Sigmoid colon (tissue), 7 donors: ENCODE data around the gene TRAPPC3L. TPM values are rescaled to one million over a fixed set of nuclear protein-coding genes. Genes with fewer than 3 reads are reported as not detected.

Experiments
- DNase-seq: peaks from one replicate; pipeline ENCODE4 v3.0.0-alpha.2; 2019
- H3K27ac ChIP-seq, 4 donors: fragments of 200-600 bp; sonication (generic); one replicate each; pipeline ENCODE4 v1.5.1; 2016 to 2019; ENCODE audit warnings: mild to moderate bottlenecking in 1 of 4
- H3K27me3 ChIP-seq, 3 donors: fragments of 200-600 bp; sonication (generic); one replicate each; pipeline ENCODE4 v1.5.1; 2019; ENCODE audit warnings: mild to moderate bottlenecking in 1 of 3
- H3K36me3 ChIP-seq, 4 donors: fragments of 200-600 bp; sonication (generic); one replicate each; pipeline ENCODE4 v1.5.1; 2016 to 2019
- H3K4me1 ChIP-seq, 4 donors: fragments of 200-600 bp; sonication (generic); one replicate each; pipeline ENCODE4 v1.5.1; 2017 to 2019
- H3K4me3 ChIP-seq, 4 donors: fragments of 200-600 bp; sonication (generic); one replicate each; pipeline ENCODE4 v1.5.1; 2017 to 2019; ENCODE audit warnings: mild to moderate bottlenecking in 2 of 4, moderate library complexity in 1 of 4
- H3K9me3 ChIP-seq, 4 donors: fragments of 200-600 bp in 3 of 4; sonication (generic) in 3 of 4; one replicate each; pipeline versions ENCODE4 v1.5.1 to v1.6.1; 2013 to 2019
- EP300 ChIP-seq, 4 donors: sonication (generic); formaldehyde crosslinking; IDR thresholded peaks; one replicate each; pipeline ENCODE4 v1.6.1; 2017; ENCODE audit warnings: antibody characterized with exemption in 4 of 4
- POLR2A ChIP-seq, 2 donors: fragments of 450-650 bp; IDR thresholded peaks; one replicate each; pipeline ENCODE4 v1.6.1; 2016; ENCODE audit warnings: antibody characterized with exemption in 2 of 2, mild to moderate bottlenecking in 2 of 2, moderate library complexity in 2 of 2
- POLR2AphosphoS5 ChIP-seq, 4 donors: sonication (generic); formaldehyde crosslinking; IDR thresholded peaks; one replicate each; pipeline ENCODE4 v1.6.1; 2017; ENCODE audit warnings: antibody characterized with exemption in 4 of 4
- WGBS, 2 donors: extraction: QIAGEN DNeasy Blood & Tissue Kit; methylation state at CpG; one replicate each; pipeline ENCODE4 v1.1.7; 2013; 5-methylcytosine and 5-hydroxymethylcytosine counted together
- intact Hi-C: fragments of 100-400 bp; cut with DNase I; formaldehyde crosslinking; loops from one replicate; pipeline ENCODE4 v1.15.1; 2023
- polyA plus RNA-seq, 3 donors: library from polyadenylated mRNA; stranded (reverse); fragments of 200-250 nt; gene quantifications; one replicate each; pipeline ENCODE4 v1.2.3, GENCODE V29; 2013
- total RNA-seq, 4 donors: library from RNA; depleted of rRNA; stranded (reverse); fragments of >200 nt; gene quantifications; one replicate each; pipeline ENCODE4 v1.1.0, GENCODE V29; 2016
- TF ChIP-seq, protein P1 (sequence below), 4 experiments: fragments of 450-650 bp in 3 of 4; fragments of 200-600 bp in 1 of 4; IDR thresholded peaks; one replicate each; pipeline ENCODE4 v1.5.1; 2016 to 2019; ENCODE audit warnings: antibody characterized with exemption in 4 of 4, mild to moderate bottlenecking in 3 of 4, moderate library complexity in 2 of 4
- donor health status: healthy with polysubstance abuse.
- donor health status: Bipolar disorder and iron deficiency.
- donor health status: healthy.

Gene TRAPPC3L
- total and polyA plus RNA-seq, 7 donors = not detected

DNA sequence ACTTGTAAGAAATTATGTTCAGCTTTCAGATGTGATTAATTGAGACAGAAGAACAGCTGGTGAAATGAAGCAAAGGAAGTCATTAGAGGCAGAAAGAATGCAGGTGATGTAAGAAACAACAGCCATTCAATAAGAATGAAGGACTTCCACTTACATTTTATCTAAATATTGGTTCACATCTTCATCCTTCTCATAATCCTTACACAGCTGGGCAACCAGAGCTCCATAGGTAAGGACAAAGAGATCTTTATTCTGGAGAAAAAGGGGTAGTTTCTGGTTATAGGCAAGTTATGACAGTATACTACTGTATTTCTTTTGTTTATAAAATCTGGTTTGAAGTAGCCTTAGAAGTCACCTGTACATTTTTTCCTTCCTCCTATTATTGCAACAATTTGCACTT lies 2.3 kb downstream of the TRAPPC3L start:
- Histone ChIP-seq H3K27me3 (no peaks in the 10 kb centered on the region), H3K4me1 (no peaks in the 10 kb centered on the region), H3K36me3 (no peaks in the 10 kb centered on the region), H3K9me3 (no peaks in the 10 kb centered on the region), H3K27ac (no peak overlapping the region), H3K4me3 (no peak overlapping the region)
- intact Hi-C loops = no loop called here
- no peak for TF ChIP-seq EP300 (IDR thresholded peaks at IDR 0.05)
- TF ChIP-seq, protein P1, sequence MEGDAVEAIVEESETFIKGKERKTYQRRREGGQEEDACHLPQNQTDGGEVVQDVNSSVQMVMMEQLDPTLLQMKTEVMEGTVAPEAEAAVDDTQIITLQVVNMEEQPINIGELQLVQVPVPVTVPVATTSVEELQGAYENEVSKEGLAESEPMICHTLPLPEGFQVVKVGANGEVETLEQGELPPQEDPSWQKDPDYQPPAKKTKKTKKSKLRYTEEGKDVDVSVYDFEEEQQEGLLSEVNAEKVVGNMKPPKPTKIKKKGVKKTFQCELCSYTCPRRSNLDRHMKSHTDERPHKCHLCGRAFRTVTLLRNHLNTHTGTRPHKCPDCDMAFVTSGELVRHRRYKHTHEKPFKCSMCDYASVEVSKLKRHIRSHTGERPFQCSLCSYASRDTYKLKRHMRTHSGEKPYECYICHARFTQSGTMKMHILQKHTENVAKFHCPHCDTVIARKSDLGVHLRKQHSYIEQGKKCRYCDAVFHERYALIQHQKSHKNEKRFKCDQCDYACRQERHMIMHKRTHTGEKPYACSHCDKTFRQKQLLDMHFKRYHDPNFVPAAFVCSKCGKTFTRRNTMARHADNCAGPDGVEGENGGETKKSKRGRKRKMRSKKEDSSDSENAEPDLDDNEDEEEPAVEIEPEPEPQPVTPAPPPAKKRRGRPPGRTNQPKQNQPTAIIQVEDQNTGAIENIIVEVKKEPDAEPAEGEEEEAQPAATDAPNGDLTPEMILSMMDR (IDR thresholded peaks at IDR 0.05) = no peak
- TF ChIP-seq POLR2A (IDR thresholded peaks at IDR 0.05) = no peak
- TF ChIP-seq POLR2AphosphoS5 (IDR thresholded peaks at IDR 0.05) = no peak
- no peak for DNase-seq

DNA sequence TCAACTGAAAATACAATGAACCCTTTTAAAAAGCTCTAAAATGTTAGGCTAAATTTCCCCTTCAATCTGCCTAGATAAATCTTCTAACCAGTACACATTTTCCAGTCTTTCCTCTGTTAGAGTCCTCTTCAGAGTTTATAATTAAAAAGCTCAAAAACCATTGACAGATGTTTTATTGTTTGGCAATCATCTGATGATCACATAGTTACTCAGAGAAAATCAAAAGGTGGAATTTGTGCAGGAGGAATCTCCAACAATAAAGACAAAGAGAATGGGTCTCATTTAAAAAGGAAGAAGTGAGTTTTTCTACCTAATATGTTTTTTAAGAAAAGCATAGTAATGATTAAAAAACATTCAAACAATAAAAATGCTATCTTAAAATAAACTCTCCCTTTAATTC lies 3.1 kb downstream of the TRAPPC3L start:
- Histone ChIP-seq H3K27ac (no peak overlapping the region), H3K36me3 (no peaks in the 10 kb centered on the region), H3K9me3 (no peaks in the 10 kb centered on the region), H3K4me1 (no peaks in the 10 kb centered on the region), H3K27me3 (no peaks in the 10 kb centered on the region), H3K4me3 (no peak overlapping the region)
- no peak for DNase-seq
- intact Hi-C loops = no loop called here
- TF ChIP-seq POLR2AphosphoS5 (IDR thresholded peaks at IDR 0.05) = no peak
- no peak for TF ChIP-seq EP300 (IDR thresholded peaks at IDR 0.05)
- TF ChIP-seq POLR2A (IDR thresholded peaks at IDR 0.05) = no peak
- TF ChIP-seq, protein P1 (IDR thresholded peaks at IDR 0.05) = no peak

DNA sequence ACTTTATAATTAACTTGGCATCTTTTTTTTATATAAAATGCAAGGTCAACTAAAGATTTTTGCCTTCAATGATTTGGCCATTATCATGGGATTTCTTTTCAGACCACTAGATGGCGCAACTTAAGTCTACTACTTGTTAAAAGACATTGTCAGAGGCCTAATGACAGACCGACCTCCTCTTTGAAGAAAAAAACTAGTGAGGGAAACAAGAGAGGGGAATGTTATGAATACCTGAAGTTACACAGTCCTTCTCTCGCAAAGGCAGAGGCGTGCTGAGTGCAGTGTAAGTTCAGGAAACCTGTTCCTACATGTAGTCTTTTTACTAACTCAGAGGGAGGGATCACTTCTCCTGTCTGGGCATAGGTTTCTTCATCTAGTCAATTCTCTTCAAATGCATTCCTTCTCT lies 9.3 kb downstream of the TRAPPC3L start:
- DNase-seq = no peak
- intact Hi-C loops = loop anchor here (1.0 to 10.0 kb wide), 2 partner anchors 25 to 109 kb away; no protein-coding TSS in a partner anchor
- TF ChIP-seq EP300 (IDR thresholded peaks at IDR 0.05) = no peak
- TF ChIP-seq, protein P1 (IDR thresholded peaks at IDR 0.05) = peak; percentile 33 to 75 (median 60)
- 7 to 15% methylated on average over 4 of the region's 4 CpGs for WGBS, 2 donors
- Histone ChIP-seq H3K27ac (no peak overlapping the region), H3K4me3 (no peak overlapping the region), H3K9me3 (no peaks in the 10 kb centered on the region), H3K27me3 (no peaks in the 10 kb centered on the region), H3K4me1 (no peaks in the 10 kb centered on the region), H3K36me3 (no peaks in the 10 kb centered on the region)

DNA sequence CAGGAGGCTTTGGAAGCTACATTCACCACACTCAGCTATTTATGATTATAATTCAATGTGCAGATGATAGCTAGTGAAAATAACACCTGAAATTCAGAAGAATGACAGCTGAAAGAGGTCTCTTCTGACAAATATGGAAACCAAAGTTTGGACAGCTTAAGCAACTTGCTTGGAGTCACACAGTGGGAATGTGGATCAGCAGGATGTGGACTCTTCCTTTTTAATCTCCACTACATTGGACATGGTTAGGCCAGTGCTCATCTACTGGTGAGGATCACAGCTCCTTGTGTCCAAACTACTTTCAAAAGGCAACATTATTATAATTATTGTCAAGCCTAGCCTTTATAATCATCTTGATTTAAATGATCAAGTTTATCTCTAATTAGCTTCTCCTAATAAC lies 10.4 kb downstream of the TRAPPC3L start:
- no peak for DNase-seq
- H3K4me3 ChIP-seq = no peak overlapping the region
- intact Hi-C loops = loop anchor here (10.0 kb wide), 1 partner anchor 110 kb away; no protein-coding TSS in a partner anchor
- no peak overlapping the region for H3K27ac ChIP-seq
- TF ChIP-seq POLR2A (IDR thresholded peaks at IDR 0.05) (no peak), POLR2AphosphoS5 (IDR thresholded peaks at IDR 0.05) (no peak), EP300 (IDR thresholded peaks at IDR 0.05) (no peak)
- TF ChIP-seq, protein P1 (IDR thresholded peaks at IDR 0.05) = no peak
- H3K36me3 ChIP-seq = no peaks in the 10 kb centered on the region
- H3K9me3 ChIP-seq = no peaks in the 10 kb centered on the region
- H3K27me3 ChIP-seq = no peaks in the 10 kb centered on the region
- no peaks in the 10 kb centered on the region for H3K4me1 ChIP-seq

DNA sequence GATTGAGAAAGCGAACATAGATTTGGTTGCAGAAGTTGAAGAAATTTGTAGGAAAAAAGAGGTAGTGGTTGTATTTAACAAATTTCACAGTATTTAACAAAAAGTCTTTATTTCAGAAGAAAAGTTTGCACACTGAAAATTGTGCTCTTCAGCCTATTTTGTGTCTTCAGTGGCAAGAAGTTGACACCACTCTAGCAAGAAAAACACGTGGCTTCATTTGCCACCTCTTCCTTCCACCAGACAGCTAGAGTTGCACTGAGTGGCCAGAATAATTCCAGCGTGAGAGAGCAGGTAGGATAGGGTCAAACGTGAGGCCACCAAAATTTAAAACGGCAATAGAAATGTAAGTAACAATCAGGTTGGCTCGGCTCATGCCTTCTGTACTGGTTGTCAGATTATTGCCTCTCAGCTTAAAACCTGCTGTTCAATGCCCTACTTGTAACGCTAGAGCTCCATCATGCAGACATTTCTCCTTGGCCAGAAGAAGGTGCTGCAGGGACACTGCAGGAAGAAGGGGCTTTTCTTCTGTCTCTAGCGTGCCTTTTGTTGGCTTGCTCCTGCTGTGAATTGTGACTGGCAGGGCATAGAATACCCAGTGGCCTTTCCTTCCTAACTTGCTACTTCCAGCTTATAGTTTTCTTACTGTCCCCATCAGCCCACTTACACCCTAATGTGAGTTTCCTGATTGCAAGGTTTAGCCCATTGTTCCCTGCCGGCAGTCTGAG lies 12.1 kb downstream of the TRAPPC3L start:
- intact Hi-C loops = loop anchor here (5.0 to 10.0 kb wide), 2 partner anchors 111 to 246 kb away; no protein-coding TSS in a partner anchor
- WGBS, 2 donors = 66 to 82% methylated on average over 9 of the region's 9 CpGs
- no peaks in the 10 kb centered on the region for H3K9me3 ChIP-seq

More for the DNA sequence above, 12.1 kb downstream of the TRAPPC3L start:
- TF ChIP-seq EP300 (IDR thresholded peaks at IDR 0.05) = no peak
- TF ChIP-seq, protein P1 (IDR thresholded peaks at IDR 0.05) = no peak
- TF ChIP-seq POLR2A (IDR thresholded peaks at IDR 0.05) = no peak
- TF ChIP-seq POLR2AphosphoS5 (IDR thresholded peaks at IDR 0.05) = no peak
- H3K36me3 ChIP-seq = no peaks in the 10 kb centered on the region
- H3K4me3 ChIP-seq = no peak overlapping the region
- H3K27ac ChIP-seq = no peak overlapping the region
- no peak for DNase-seq
- no peaks in the 10 kb centered on the region for H3K27me3 ChIP-seq
- no peaks in the 10 kb centered on the region for H3K4me1 ChIP-seq
